ENCODE results near the gene SYNJ2. TPM values are rescaled to one million over a fixed set of nuclear protein-coding genes. Genes with fewer than 3 reads are reported as not detected.
"Not testable (repeated sequence)": the region's sequence is repeated elsewhere in the genome, so short reads cannot be mapped to it uniquely, and the experiment has no call there.

The SYNJ2 gene
- total RNA-seq, 2 donors from 2014 or later, result 22.6 to 29.8 TPM

- Mint-ChIP-seq H3K27me3 (ENCODE audit: low read depth) (no peaks in the 10 kb centered on the region), H3K4me1 (ENCODE audit: low read depth) (peaks cover 33% of the 10 kb centered on the region), H3K9me3 (peaks cover 15 to 16% of the 10 kb centered on the region in 2 donors), H3K36me3 (ENCODE audit: insufficient read depth in 2 of 2) (peaks cover 18 to 29% of the 10 kb centered on the region in 2 donors), H3K4me3 (peak overlapping the region; percentile 39 to 73), H3K27ac (no peak overlapping the region)
- ATAC-seq (replicated peaks in 1 of 2) (peak; percentile 14 to 23), DNase-seq (no peak)
These were observed 19.7 kb upstream of the SYNJ2 start for GRCh38 chr6:157961832-157962575.

- Mint-ChIP-seq H3K27me3 (ENCODE audit: low read depth) (no peaks in the 10 kb centered on the region), H3K4me3 (peak overlapping the region; percentile 48 to 73), H3K4me1 (ENCODE audit: low read depth) (peaks cover 33% of the 10 kb centered on the region), H3K9me3 (peaks cover 15 to 16% of the 10 kb centered on the region in 2 donors), H3K27ac (peak overlapping the region; percentile 18), H3K36me3 (ENCODE audit: insufficient read depth in 2 of 2) (peaks cover 18 to 29% of the 10 kb centered on the region in 2 donors)
- peak in 1 of 2 donors; percentile 32 for DNase-seq
- ATAC-seq (replicated peaks in 1 of 2), result peak; percentile 82 to 88
These were observed 18.9 kb upstream of the SYNJ2 start for GRCh38 chr6:157962601-157963302.

- peaks cover 13 to 16% of the 10 kb centered on the region in 2 donors for H3K36me3 Mint-ChIP-seq (ENCODE audit: insufficient read depth in 2 of 2)
- H3K4me1 Mint-ChIP-seq (ENCODE audit: low read depth), result peaks cover 41% of the 10 kb centered on the region
- peaks cover 11% of the 10 kb centered on the region in 2 donors for H3K9me3 Mint-ChIP-seq
- H3K27me3 Mint-ChIP-seq (ENCODE audit: low read depth), result no peaks in the 10 kb centered on the region
- ATAC-seq (replicated peaks in 1 of 2) (peak; percentile 20 to 30), DNase-seq (no peak)
- peak overlapping the region; percentile 29 to 58 for H3K4me3 Mint-ChIP-seq
- peak overlapping the region; percentile 59 for H3K27ac Mint-ChIP-seq
These were observed 17.6 kb upstream of the SYNJ2 start for GRCh38 chr6:157964100-157964499.

- no peak overlapping the region for H3K27ac Mint-ChIP-seq
- H3K4me3 Mint-ChIP-seq, result no peak overlapping the region
- H3K4me1 Mint-ChIP-seq (ENCODE audit: low read depth), result peaks cover 44% of the 10 kb centered on the region
- peaks cover 4 to 6% of the 10 kb centered on the region in 2 donors for H3K9me3 Mint-ChIP-seq
- H3K36me3 Mint-ChIP-seq (ENCODE audit: insufficient read depth in 2 of 2), result peaks cover 6 to 7% of the 10 kb centered on the region in 2 donors
- H3K27me3 Mint-ChIP-seq (ENCODE audit: low read depth), result peaks cover 2% of the 10 kb centered on the region
- DNase-seq, result no peak
- no peak for ATAC-seq (replicated peaks in 1 of 2)
These were observed 16.3 kb upstream of the SYNJ2 start for GRCh38 chr6:157965387-157965786.

GRCh38 chr6:157966589-157966977, 15.1 kb upstream of the SYNJ2 start:
- H3K27ac Mint-ChIP-seq, result no peak overlapping the region
- H3K36me3 Mint-ChIP-seq (ENCODE audit: insufficient read depth in 2 of 2), result peaks cover 4 to 6% of the 10 kb centered on the region in 2 donors
- H3K27me3 Mint-ChIP-seq (ENCODE audit: low read depth), result peaks cover 14% of the 10 kb centered on the region
- peaks cover 4% of the 10 kb centered on the region in 2 donors for H3K9me3 Mint-ChIP-seq
- DNase-seq (no peak), ATAC-seq (replicated peaks in 1 of 2) (no peak)
- H3K4me1 Mint-ChIP-seq (ENCODE audit: low read depth), result peaks cover 46% of the 10 kb centered on the region
- no peak overlapping the region for H3K4me3 Mint-ChIP-seq

GRCh38 chr6:157967020-157967419, 14.6 kb upstream of the SYNJ2 start:
- Mint-ChIP-seq H3K27ac (no peak overlapping the region), H3K4me1 (ENCODE audit: low read depth) (peaks cover 41% of the 10 kb centered on the region), H3K9me3 (peaks cover 4% of the 10 kb centered on the region in 2 donors), H3K27me3 (ENCODE audit: low read depth) (peaks cover 17% of the 10 kb centered on the region), H3K4me3 (no peak overlapping the region), H3K36me3 (ENCODE audit: insufficient read depth in 2 of 2) (peaks cover 4 to 6% of the 10 kb centered on the region in 2 donors)
- DNase-seq, result no peak
- ATAC-seq (replicated peaks in 1 of 2), result no peak

GRCh38 chr6:157967486-157967885, 14.2 kb upstream of the SYNJ2 start:
- Mint-ChIP-seq H3K4me1 (ENCODE audit: low read depth) (peaks cover 37% of the 10 kb centered on the region), H3K27me3 (ENCODE audit: low read depth) (peaks cover 17% of the 10 kb centered on the region), H3K36me3 (ENCODE audit: insufficient read depth in 2 of 2) (peaks cover 4 to 6% of the 10 kb centered on the region in 2 donors)

GRCh38 chr6:157972177-157972576, 9.5 kb upstream of the SYNJ2 start:
- H3K27ac Mint-ChIP-seq; H3K4me3 Mint-ChIP-seq; H3K36me3 Mint-ChIP-seq (ENCODE audit: insufficient read depth in 2 of 2); ATAC-seq (replicated peaks in 1 of 2); DNase-seq; H3K9me3 Mint-ChIP-seq: not testable (repeated sequence)
- H3K4me1 Mint-ChIP-seq (ENCODE audit: low read depth), result peaks cover 19% of the 10 kb centered on the region
- H3K27me3 Mint-ChIP-seq (ENCODE audit: low read depth), result peaks cover 17% of the 10 kb centered on the region

More at GRCh38 chr6:157967486-157967885, 14.2 kb upstream of the SYNJ2 start:
- no peak for DNase-seq
- Mint-ChIP-seq H3K4me3 (no peak overlapping the region), H3K9me3 (peaks cover 4% of the 10 kb centered on the region in 2 donors), H3K27ac (no peak overlapping the region)
- no peak for ATAC-seq (replicated peaks in 1 of 2)

- ATAC-seq (replicated peaks in 1 of 2) (no peak), DNase-seq (no peak)
- Mint-ChIP-seq H3K27ac (no peak overlapping the region), H3K27me3 (ENCODE audit: low read depth) (peaks cover 25% of the 10 kb centered on the region), H3K4me1 (ENCODE audit: low read depth) (peaks cover 9% of the 10 kb centered on the region), H3K4me3 (no peak overlapping the region), H3K9me3 (no peaks in the 10 kb centered on the region), H3K36me3 (ENCODE audit: insufficient read depth in 2 of 2) (no peaks in the 10 kb centered on the region)
These were observed 7.2 kb upstream of the SYNJ2 start for GRCh38 chr6:157974341-157974894.

- ATAC-seq (replicated peaks in 1 of 2), result no peak
- no peak overlapping the region for H3K4me3 Mint-ChIP-seq
These were observed 6.7 kb upstream of the SYNJ2 start for GRCh38 chr6:157974967-157975366.

GRCh38 chr6:157975456-157975855, 6.2 kb upstream of the SYNJ2 start:
- Mint-ChIP-seq H3K4me3 (no peak overlapping the region), H3K27me3 (ENCODE audit: low read depth) (peaks cover 22% of the 10 kb centered on the region), H3K4me1 (ENCODE audit: low read depth) (peaks cover 17% of the 10 kb centered on the region), H3K36me3 (ENCODE audit: insufficient read depth in 2 of 2) (no peaks in the 10 kb centered on the region), H3K27ac (no peak overlapping the region), H3K9me3 (no peaks in the 10 kb centered on the region)
- DNase-seq, result no peak
- no peak for ATAC-seq (replicated peaks in 1 of 2)

More at GRCh38 chr6:157974967-157975366, 6.7 kb upstream of the SYNJ2 start:
- H3K36me3 Mint-ChIP-seq (ENCODE audit: insufficient read depth in 2 of 2), result no peaks in the 10 kb centered on the region
- peaks cover 25% of the 10 kb centered on the region for H3K27me3 Mint-ChIP-seq (ENCODE audit: low read depth)
- no peaks in the 10 kb centered on the region for H3K9me3 Mint-ChIP-seq
- no peak for DNase-seq
- H3K4me1 Mint-ChIP-seq (ENCODE audit: low read depth), result peaks cover 14% of the 10 kb centered on the region
- H3K27ac Mint-ChIP-seq, result no peak overlapping the region

GRCh38 chr6:157976345-157977175, 5.1 kb upstream of the SYNJ2 start:
- no peak overlapping the region for H3K27ac Mint-ChIP-seq
- no peak overlapping the region for H3K4me3 Mint-ChIP-seq
- no peaks in the 10 kb centered on the region for H3K36me3 Mint-ChIP-seq (ENCODE audit: insufficient read depth in 2 of 2)
- no peaks in the 10 kb centered on the region for H3K9me3 Mint-ChIP-seq
- ATAC-seq (replicated peaks in 1 of 2) (no peak), DNase-seq (no peak)
- H3K27me3 Mint-ChIP-seq (ENCODE audit: low read depth), result peaks cover 11% of the 10 kb centered on the region
- peaks cover 18% of the 10 kb centered on the region for H3K4me1 Mint-ChIP-seq (ENCODE audit: low read depth)
